Stomach (tissue), 9 donors: ENCODE measurements around the gene ERCC6. TPM values are rescaled to one million over a fixed set of nuclear protein-coding genes. Genes with fewer than 3 reads are reported as not detected.

Experiments
- DNase-seq, 2 donors: peaks; one replicate each; pipeline versions ENCODE4 v3.0.0 to v3.0.0-alpha.2; 2013 to 2019
- H3K27ac ChIP-seq, 5 donors: fragments of 200-600 bp in 4 of 5; sonication (generic) in 4 of 5; one replicate each; pipeline ENCODE4 v1.5.1; 2013 to 2019; ENCODE audit warnings: mild to moderate bottlenecking in 1 of 5, moderate library complexity in 1 of 5
- H3K27me3 ChIP-seq, 3 donors: fragments of 200-600 bp; sonication (generic); one replicate each; pipeline ENCODE4 v1.5.1; 2017 to 2019; ENCODE audit warnings: mixed run types in 1 of 3
- H3K36me3 ChIP-seq, 4 donors: fragments of 200-600 bp; sonication (generic); 1 replicate in 3 of 4; 2 replicates in 1 of 4; pipeline ENCODE4 v1.5.1; 2016 to 2019
- H3K4me1 ChIP-seq, 4 donors: fragments of 200-600 bp; sonication (generic); one replicate each; pipeline ENCODE4 v1.5.1; 2016 to 2019
- H3K4me3 ChIP-seq, 4 donors: fragments of 200-600 bp; sonication (generic) in 3 of 4; one replicate each; pipeline ENCODE4 v1.5.1; 2016 to 2019; ENCODE audit warnings: mild to moderate bottlenecking in 1 of 4
- H3K9me3 ChIP-seq, 4 donors: fragments of 200-600 bp; sonication (generic); one replicate each; pipeline ENCODE4 v1.5.1; 2016 to 2019
- EP300 ChIP-seq: sonication (generic); formaldehyde crosslinking; IDR thresholded peaks from one replicate; pipeline ENCODE4 v1.6.1; 2017; ENCODE audit warnings: antibody characterized with exemption
- POLR2A ChIP-seq, 4 donors: fragments of 450-650 bp; IDR thresholded peaks; one replicate each; pipeline ENCODE4 v1.6.1; 2016; ENCODE audit warnings: antibody characterized with exemption in 4 of 4, control low read depth in 2 of 4, mild to moderate bottlenecking in 1 of 4, moderate library complexity in 1 of 4
- POLR2AphosphoS5 ChIP-seq, 3 donors: sonication (generic); formaldehyde crosslinking; IDR thresholded peaks; one replicate each; pipeline ENCODE4 v1.6.1; 2016; ENCODE audit warnings: antibody characterized with exemption in 3 of 3
- WGBS, 5 donors: extraction: QIAGEN DNeasy Blood & Tissue Kit in 3 of 5; methylation state at CpG; one replicate each; pipeline versions ENCODE4 v1.1.5 to v1.1.7; 2013 to 2018; 5-methylcytosine and 5-hydroxymethylcytosine counted together
- intact Hi-C: fragments of 100-400 bp; cut with DNase I; formaldehyde crosslinking; loops from one replicate; pipeline ENCODE4 v1.15.1; 2023; ENCODE audit warnings: low total_unique reads
- polyA plus RNA-seq, 3 donors: library from polyadenylated mRNA; stranded (reverse); fragments of 200-250 nt; gene quantifications; one replicate each; pipeline ENCODE4 v1.2.3, GENCODE V29; 2013
- total RNA-seq, 5 donors: library from RNA; depleted of rRNA; stranded (reverse); fragments of >200 nt; gene quantifications; one replicate each; pipeline versions ENCODE4 v1.1.0 to v1.2.3, GENCODE V29; 2014 to 2016
- TF ChIP-seq, protein P1 (sequence below), 7 experiments: fragments of 450-650 bp in 4 of 7; fragments of 200-600 bp in 3 of 7; sonication (generic) in 3 of 7; IDR thresholded peaks; one replicate each; pipeline ENCODE4 v1.5.1; 2016 to 2019; ENCODE audit warnings: antibody characterized with exemption in 7 of 7, control low read depth in 2 of 7, mild to moderate bottlenecking in 1 of 7
- donor health status: healthy with polysubstance abuse.
- donor health status: Bipolar disorder and iron deficiency.
- donor health status: healthy.

ERCC6 gene
- total and polyA plus RNA-seq, 8 donors, result 2.0 to 33.8 (median 9.7) TPM

DNA sequence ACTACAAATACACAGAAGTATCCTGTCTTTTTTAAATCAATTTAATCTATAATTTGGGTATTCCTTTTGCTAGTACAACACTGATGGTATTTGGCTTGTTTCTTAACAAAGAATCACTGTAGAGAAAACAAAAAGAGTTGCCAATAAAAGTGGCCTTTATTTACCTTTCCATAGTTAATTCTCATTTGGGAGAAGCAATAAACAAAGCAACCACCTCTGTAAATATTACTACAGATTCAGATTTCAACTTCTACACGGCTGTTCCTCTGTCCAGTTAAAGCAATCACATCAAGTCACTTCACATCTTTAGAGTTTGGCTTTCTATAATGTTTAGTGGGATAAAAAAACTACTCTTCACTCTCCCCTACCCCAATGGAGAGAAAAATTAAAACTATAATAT, 34.4 kb downstream of the ERCC6 start:
- Histone ChIP-seq H3K27ac (no peak overlapping the region), H3K9me3 (no peaks in the 10 kb centered on the region), H3K27me3 (no peaks in the 10 kb centered on the region), H3K4me1 (peaks cover 0 to 27% (median 6%) of the 10 kb centered on the region in 4 donors), H3K4me3 (no peak overlapping the region), H3K36me3 (peaks cover 0 to 40% (median 22%) of the 10 kb centered on the region in 4 donors)
- intact Hi-C loops, result no loop called here
- no peak for DNase-seq
- WGBS, 5 donors, result 27 to 58% (median 33%) methylated on average over 1 of the region's 1 CpG
- TF ChIP-seq POLR2A (IDR thresholded peaks at IDR 0.05) (no peak), POLR2AphosphoS5 (IDR thresholded peaks at IDR 0.05) (no peak), EP300 (no peak)
- TF ChIP-seq, protein P1, sequence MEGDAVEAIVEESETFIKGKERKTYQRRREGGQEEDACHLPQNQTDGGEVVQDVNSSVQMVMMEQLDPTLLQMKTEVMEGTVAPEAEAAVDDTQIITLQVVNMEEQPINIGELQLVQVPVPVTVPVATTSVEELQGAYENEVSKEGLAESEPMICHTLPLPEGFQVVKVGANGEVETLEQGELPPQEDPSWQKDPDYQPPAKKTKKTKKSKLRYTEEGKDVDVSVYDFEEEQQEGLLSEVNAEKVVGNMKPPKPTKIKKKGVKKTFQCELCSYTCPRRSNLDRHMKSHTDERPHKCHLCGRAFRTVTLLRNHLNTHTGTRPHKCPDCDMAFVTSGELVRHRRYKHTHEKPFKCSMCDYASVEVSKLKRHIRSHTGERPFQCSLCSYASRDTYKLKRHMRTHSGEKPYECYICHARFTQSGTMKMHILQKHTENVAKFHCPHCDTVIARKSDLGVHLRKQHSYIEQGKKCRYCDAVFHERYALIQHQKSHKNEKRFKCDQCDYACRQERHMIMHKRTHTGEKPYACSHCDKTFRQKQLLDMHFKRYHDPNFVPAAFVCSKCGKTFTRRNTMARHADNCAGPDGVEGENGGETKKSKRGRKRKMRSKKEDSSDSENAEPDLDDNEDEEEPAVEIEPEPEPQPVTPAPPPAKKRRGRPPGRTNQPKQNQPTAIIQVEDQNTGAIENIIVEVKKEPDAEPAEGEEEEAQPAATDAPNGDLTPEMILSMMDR (IDR thresholded peaks at IDR 0.05), result no peak

DNA sequence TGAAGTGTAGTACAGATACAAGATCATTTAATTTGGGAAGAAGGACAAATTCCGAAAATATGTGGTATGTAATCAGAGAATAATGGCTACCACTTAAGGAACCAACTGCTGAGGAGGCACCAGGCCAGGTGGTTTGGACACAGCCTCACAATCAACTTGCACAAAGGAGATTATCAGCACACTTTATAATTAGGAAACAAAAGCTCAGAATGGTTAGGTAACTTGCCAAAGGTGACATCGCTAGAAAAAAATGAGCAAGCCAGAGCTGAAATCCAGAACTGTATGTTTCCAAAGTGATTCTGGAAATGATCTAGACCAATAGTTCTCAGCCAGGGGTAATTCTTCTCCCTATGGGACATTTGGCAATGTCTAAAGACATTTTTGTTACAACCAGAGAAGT, 36.6 kb downstream of the ERCC6 start:
- no peak for DNase-seq
- Histone ChIP-seq H3K4me3 (no peak overlapping the region), H3K27me3 (no peaks in the 10 kb centered on the region), H3K4me1 (peaks cover 0 to 9% (median 0%) of the 10 kb centered on the region in 4 donors), H3K36me3 (peaks cover 0 to 48% (median 22%) of the 10 kb centered on the region in 4 donors), H3K27ac (no peak overlapping the region), H3K9me3 (no peaks in the 10 kb centered on the region)
- 51 to 87% (median 61%) methylated on average over 2 of the region's 2 CpGs for WGBS, 5 donors
- TF ChIP-seq, protein P1 (IDR thresholded peaks at IDR 0.05), result no peak
- TF ChIP-seq EP300 (no peak), POLR2AphosphoS5 (IDR thresholded peaks at IDR 0.05) (no peak), POLR2A (IDR thresholded peaks at IDR 0.05) (no peak)
- intact Hi-C loops, result no loop called here

DNA sequence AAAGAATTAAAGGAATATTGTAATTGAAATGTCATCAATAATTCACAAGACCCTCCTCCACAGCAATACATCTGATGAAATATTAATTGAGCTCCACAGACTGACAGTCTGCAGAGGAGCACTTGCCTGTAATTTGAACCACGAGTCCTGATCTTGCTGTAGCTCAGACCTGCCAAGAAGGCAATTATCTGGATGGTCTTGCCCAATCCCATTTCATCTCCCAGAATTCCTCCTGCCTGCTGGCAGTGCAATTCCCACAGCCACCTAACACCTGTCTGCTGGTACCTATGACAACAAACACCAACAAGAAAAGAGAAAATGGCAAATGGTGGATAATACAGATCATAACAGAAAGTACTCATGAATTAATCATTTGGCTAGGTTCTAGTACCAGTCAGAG, 38.5 kb downstream of the ERCC6 start:
- 51 to 79% (median 76%) methylated on average over 1 of the region's 1 CpG for WGBS, 5 donors
- TF ChIP-seq, protein P1 (IDR thresholded peaks at IDR 0.05), result no peak
- TF ChIP-seq POLR2AphosphoS5 (IDR thresholded peaks at IDR 0.05) (no peak), POLR2A (IDR thresholded peaks at IDR 0.05) (no peak), EP300 (no peak)
- Histone ChIP-seq H3K9me3 (no peaks in the 10 kb centered on the region), H3K36me3 (peaks cover 0 to 47% (median 20%) of the 10 kb centered on the region in 4 donors), H3K4me1 (peaks cover 0 to 7% (median 0%) of the 10 kb centered on the region in 4 donors), H3K4me3 (no peak overlapping the region), H3K27ac (no peak overlapping the region), H3K27me3 (no peaks in the 10 kb centered on the region)
- DNase-seq, result no peak
- intact Hi-C loops, result no loop called here

DNA sequence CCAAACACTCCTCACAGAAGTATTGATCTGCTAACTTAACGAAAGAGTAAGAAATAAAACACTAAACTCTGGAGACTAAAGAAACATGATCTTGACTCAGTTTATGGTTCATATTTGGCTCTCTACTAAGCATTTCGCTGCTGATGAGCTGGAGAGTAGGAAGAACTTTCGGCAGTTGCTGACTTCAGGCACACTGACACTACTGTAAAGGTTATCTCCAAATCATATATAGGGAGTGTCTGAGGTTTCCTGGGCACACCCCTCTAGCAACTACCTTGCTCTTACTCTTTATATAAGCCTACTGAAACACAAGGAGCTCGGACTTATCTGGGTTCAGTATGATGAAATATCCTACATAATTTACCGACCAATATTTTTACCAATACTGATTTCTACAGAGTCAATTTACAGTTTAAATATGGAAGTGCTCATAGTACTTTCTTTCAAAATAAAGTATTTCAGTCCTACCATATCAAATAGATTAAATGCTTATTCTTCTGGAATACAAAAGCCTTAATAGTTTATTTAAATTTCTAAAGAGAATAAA, 39.5 kb downstream of the ERCC6 start:
- DNase-seq, result no peak
- intact Hi-C loops, result no loop called here
- Histone ChIP-seq H3K9me3 (no peaks in the 10 kb centered on the region), H3K4me3 (no peak overlapping the region), H3K27ac (no peak overlapping the region), H3K36me3 (peaks cover 0 to 40% (median 12%) of the 10 kb centered on the region in 4 donors), H3K4me1 (peaks cover 0 to 7% (median 0%) of the 10 kb centered on the region in 4 donors), H3K27me3 (no peaks in the 10 kb centered on the region)
- 82 to 90% (median 83%) methylated on average over 5 of the region's 5 CpGs for WGBS, 5 donors
- no peak for TF ChIP-seq EP300
- no peak for TF ChIP-seq POLR2AphosphoS5 (IDR thresholded peaks at IDR 0.05)
- TF ChIP-seq, protein P1 (IDR thresholded peaks at IDR 0.05), result no peak
- TF ChIP-seq POLR2A (IDR thresholded peaks at IDR 0.05), result no peak
